DMS 273 (cell line): ENCODE data around the gene MED31.
"Not testable (repeated sequence)": the region's sequence is repeated elsewhere in the genome, so short reads cannot be mapped to it uniquely, and the experiment has no call there.

Source experiments
- DNase-seq: peaks from one replicate; lab custom pipeline; 2025; ENCODE audit not compliant: unreplicated experiment; lab: John Stamatoyannopoulos, UW

Gene MED31

GRCh38 chr17:6655732-6656361, 4.4 kb upstream of the MED31 start:
- DNase-seq: not testable (repeated sequence)

GRCh38 chr17:6654841-6655731, 3.7 kb upstream of the MED31 start:
- peak; percentile 48 for DNase-seq

DNA sequence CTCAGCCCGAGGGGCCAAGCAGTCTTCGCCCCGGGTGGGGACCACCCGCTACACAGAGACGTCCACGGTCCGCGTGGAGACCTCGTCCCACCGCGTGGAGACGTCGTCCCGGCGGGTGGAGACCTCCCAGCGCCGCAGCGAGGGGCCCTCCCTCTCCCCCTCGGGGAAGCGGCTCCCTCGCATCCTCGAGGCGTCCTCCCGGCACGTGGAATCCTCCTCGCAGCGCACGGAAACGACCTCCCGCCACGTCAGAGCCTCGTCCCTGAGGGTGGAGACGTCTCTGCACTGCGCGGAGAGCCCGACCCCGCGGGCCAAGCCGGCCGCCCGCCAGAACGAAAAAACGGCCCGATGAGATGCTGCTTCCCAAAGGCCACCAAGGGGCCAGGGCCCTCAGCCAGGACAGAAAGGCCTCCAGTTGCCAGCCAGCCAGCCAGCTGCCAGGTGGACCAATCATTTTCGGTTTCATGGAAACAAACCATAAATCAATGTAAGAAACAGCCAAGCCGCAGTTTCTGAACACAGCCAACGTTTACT, 581 bp upstream of the MED31 start:
- DNase-seq: peak; percentile 49

GRCh38 chr17:6648181-6648580, 3.2 kb downstream of the MED31 start:
- DNase-seq: peak; percentile 36

DNA sequence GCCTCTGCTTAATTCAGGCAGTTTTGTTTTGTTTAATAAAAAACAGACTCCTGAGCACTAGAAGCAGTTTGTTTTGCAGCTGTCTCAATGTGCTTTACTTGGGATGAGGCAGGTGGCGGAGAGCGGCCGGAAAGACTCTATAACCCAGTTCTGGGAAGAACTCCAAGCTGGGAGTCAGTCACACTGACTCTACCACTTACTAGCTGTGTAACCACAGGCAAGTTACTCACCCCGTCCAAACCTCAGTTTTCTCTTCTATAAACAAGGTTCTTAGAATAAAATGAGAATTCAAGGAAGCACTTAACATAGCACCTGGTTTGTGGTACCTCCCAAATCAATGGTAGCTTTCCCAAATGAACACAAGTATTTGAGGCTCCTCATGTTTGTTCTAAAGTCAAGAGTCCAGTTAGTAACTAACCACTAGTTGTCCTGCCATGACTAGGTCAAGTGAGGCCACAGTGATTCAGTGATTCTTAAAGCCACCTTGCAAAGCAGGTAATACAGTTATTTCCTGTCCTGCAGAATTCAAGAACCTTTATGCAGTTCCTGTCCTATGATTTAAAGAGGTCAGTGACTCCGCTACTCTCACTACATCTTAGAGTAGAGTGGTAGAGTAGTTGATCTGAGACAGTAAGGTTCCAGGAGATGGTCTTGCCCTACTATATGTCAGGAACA, 7.8 kb downstream of the MED31 start:
- no peak for DNase-seq

GRCh38 chr17:6642592-6642991, 8.8 kb downstream of the MED31 start:
- no peak for DNase-seq

GRCh38 chr17:6641247-6641863, 10.1 kb downstream of the MED31 start:
- DNase-seq: peak; percentile 73

DNA sequence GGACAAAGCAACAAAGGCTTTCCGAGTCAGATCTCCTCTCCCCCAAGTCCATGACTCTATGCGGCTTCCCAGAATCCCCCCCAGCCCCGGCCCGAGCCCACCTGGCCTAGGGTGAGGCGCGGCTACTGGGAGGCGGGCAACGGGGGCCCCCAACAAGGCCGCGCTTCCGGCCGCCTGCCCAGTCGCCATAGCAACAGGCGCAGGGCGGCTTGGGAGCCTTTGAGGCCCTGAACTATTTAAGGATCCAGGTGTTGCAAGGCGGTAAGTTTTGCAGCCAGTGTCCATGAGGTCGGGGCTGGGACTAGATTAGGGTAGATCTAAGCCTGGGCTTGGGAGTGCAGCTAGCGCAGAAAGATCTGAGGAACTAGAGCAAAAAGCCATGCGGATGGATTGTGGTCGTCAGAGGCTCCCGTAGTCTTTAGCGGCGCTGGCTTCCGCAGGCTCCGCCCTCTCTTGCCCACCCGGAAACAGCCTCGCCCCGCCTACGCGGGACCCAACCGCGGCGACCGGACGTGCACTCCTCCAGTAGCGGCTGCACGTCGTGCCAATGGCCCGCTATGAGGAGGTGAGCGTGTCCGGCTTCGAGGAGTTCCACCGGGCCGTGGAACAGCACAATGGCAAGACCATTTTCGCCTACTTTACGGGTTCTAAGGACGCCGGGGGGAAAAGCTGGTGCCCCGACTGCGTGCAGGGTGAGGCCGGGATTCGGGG, 10.7 kb downstream of the MED31 start, which contains the start of the genes KIAA0753 and TXNDC17:
KIAA0753 (minus strand) TSS at position 176 of the 711 bp plus-strand sequence. CDS start 5,608 bp downstream, outside the sequence.
TXNDC17 (plus strand) TSS at position 525 of the 711 bp plus-strand sequence; CDS start at position 548, 23 bp downstream.
- DNase-seq: peak; percentile 91

DNA sequence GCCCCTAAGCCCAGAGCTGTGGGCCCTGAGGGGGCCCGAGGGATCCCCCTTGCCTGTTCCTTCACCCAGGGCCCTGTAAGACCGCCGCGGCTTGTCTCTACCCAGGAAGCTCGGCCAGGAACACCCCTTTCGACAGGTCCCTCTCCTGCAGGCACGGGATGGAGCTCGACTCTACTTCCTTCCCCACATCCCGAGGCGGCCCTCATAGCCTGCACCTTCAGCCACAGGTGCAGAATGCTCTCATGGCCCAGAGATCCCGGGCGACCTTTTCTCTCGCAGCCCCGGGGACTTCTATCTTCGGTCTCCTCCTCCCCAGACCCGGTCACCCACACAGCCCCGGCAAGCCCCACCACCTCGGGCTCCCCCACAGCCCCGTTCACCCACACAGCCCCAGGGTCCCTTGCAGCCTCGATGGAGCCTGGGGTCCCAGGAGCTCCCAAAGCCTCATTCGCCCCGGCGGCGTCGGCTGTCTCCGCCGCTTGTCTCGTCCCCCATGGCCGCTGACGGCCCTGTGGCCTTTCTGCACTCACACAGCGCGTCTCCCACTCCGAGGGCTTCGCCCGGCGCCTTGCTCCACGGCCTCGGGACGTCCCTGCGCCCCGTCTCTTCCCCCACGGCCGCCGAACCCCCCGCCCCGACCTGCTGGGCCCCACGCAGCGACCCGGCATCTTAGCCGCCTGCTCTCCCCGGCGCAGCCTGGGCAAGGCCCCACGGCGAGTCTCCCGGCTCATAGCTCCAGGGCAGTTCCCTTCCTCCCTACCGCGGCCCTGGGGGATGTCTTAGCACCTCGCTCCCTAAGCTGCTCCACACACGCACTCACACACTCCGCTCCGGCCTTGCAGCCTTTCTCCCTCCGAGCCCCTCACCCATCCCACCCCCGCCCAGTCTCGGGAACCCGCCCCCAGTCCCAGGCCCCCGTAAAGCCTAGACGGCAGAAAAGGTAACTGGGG, 11.5 kb downstream of the MED31 start:
- DNase-seq: peak; percentile 55

DNA sequence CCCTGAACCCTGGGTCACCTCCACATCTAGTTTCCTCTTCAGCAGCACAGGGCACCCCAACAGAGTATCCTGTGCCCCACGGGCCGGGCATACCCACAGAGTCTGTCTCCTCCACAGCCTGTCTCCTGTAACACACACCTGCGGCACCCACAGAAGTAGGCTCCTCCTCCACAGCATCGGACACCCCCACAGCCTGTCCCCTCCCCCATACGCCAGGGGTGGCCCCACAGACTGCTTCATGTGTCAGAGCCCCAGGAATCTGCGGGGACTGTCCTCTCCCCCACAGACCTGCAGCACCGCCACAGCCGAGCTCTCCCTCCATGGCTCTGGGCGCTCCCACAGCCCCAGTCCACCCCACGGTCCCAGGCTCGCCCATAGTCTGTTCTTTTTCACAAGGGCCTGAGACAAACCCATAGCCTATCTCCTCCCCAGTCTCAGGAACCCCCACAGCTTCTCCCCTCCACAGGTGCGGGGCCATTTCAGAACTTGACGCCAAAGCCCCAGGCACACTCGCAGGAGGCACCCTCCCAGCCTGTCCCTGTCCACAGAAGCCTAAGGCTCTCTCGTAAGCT, 12.3 kb downstream of the MED31 start:
- no peak for DNase-seq

DNA sequence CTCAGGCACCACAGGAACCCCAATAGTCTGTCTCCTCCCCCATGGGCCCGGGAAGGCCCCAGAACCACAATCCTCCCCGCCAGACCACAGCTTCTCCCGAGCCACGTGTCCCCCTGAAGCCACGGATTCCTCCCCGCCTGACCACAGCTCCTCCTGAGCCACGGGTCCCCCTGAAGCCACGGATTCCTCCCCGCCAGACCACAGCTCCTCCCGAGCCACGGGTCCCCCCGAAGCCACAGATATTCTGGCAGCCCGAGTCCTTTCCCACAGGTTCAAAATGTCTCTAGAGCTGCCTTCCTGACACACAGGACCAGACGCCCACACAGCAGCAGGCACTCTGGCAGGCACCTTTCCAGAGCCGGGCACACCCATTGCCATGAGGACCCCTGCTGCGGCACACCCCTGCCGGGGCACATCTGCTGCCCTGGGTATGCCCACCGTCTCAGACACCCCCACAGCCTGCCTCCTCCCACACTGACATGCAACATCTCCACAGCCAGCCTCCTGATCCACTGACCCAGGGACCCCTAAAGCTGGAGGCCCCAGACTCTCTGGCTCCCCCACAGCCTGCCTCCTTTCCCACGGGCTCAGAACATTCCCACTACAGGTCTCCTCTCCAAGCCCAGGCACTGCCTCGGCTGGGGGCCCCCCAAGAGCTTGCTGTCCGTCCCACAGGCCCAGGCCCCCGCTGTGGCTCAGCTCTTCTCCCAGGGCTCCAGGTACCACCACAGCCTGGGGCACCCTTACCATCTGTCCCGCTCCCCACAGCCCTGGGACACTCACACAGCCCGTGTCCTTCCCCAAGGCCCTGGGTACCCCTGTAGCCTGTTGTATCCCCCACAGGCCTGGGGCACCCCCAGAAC, 13.1 kb downstream of the MED31 start:
- DNase-seq: peak; percentile 8

GRCh38 chr17:6637458-6637840, 14.0 kb downstream of the MED31 start:
- no peak for DNase-seq

- DNase-seq: no peak
These were observed 14.6 kb downstream of the MED31 start for GRCh38 chr17:6636616-6637457.

GRCh38 chr17:6636105-6636504, 15.3 kb downstream of the MED31 start:
- DNase-seq: no peak

- no peak for DNase-seq
These were observed 18.1 kb downstream of the MED31 start for GRCh38 chr17:6633263-6633662.

DNA sequence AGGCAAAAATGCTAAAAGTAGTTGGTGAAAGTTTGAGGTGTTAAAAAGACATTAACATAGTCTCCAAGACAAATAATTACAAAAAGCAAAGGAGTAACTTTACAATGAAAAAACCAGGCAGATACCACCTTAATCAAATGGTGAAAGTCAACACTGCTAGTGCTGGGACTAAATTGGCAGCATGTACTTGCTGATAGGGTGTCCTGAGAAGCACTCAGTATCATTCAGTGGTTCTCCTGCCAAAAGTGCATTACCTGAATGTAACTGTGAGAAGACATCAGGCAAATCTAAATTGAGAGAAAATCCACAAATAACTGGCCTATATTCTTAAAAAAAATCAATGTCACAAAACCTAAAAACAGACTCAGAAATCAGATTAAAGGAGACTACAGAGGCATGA, 18.9 kb downstream of the MED31 start:
- DNase-seq: no peak

DNA sequence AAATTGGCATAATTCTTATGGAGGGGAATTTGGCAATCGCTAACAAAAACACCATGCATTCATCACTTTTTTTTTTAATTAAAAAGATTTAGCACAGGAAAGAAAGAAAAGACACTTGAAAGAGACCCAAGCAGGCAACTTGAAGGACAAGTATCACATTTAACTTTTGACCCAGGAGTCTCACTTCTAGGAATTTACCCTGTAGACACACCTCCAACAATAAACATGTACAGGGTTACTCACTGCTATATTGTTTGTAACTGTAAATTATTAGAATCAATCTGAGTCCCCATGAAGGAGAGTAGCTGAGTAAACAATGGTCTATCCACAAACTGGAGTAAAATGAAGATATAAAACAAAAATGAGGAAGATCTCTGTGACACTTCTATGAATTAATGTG, 21.0 kb downstream of the MED31 start:
- no peak for DNase-seq
